DMS 273 treated with DMSO at 0.1 percent for 48 hours (cell line): ENCODE measurements around the gene CFAP52.
"Not testable (repeated sequence)": the region's sequence is repeated elsewhere in the genome, so short reads cannot be mapped to it uniquely, and the experiment has no call there.

ENCODE experiments used
- DNase-seq: peaks from one replicate; lab custom pipeline; 2025; lab: John Stamatoyannopoulos, UW

The CFAP52 gene

GRCh38 chr17:9571201-9571600 lies 5.2 kb upstream of the CFAP52 start:
- DNase-seq = no peak

- DNase-seq = peak; percentile 40
Observed at GRCh38 chr17:9575381-9576101, 901 bp upstream of the CFAP52 start, which contains the start of gene STX8. Gene STX8 (minus strand): TSS chr17:9575820. CDS start chr17:9575808, 12 bp downstream.

- DNase-seq = no peak
Observed at GRCh38 chr17:9577373-9577709, 899 bp downstream of the CFAP52 start.

DNA sequence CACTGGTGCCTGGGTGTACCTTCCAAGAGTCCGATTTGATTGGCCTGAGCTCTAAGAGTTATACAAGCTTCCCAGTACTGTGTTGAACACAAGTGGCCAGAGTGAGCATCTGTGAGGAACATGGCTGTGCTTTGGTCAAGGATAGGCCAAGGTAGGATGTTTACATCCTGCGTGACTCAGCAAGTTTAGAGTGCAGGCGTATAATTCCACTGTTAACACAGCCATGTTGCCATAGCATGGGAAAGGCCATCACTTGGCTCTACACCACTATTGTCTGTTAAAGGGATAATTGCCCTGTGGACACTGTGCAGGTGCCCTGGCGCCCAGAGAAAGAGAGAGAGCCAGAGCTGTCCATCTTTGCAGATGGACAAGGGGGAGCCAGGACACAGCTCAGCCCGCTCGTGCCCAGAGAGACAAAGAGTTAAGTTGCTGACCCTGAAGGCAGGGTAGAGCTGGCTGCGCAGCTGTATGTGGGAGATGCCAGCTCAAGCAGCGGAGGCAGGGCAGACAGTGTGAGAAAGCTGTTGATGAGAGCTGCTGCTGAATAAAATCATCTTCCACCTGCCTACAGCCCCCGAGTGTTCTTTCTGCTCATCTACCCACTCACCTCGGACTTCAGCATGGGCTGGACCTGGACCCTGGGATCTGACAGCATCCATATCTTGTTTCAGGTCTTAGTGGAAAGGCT lies 11.7 kb downstream of the CFAP52 start:
- DNase-seq = no peak

GRCh38 chr17:9594065-9594464 lies 17.6 kb downstream of the CFAP52 start:
- DNase-seq = no peak

DNA sequence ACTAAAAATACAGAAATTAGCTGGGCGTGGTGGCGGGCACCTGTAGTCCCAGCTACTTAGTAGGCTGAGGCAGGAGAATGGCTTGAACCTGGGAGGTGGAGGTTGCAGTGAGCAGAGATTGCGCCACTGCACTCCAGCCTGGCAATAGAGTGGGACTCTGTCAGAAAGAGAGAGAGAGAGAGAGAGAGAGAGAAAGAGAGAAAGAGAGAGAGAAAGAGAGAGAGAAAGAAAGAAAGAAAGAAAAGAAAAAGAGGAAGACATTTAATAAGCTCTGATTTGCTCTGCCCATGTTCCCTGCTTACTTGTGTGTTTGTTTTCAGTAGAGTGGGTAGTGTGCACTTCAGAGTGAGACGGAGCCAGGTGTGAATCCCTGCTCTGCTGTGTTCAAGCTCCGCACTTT lies 21.2 kb downstream of the CFAP52 start:
- not testable (repeated sequence) for DNase-seq

DNA sequence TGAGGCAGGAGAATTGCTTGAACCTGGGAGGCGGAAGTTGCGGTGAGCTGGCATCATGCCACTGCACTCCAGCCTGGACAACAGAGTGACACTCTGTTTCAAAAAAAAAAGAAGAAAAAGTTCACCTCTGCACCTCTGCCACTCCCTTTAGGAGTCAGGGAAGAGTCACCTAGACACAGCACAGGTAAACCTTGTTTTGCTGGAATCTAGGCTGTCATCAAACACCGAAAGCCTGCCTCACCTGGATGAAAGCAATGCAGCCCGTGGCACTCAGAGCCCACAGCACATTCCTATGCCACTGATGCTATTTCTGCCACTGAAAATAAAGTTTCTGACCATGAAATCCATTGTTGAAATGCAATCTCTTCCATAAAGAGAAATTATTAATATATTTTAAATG lies 22.2 kb downstream of the CFAP52 start:
- no peak for DNase-seq

GRCh38 chr17:9604583-9604982 lies 28.1 kb downstream of the CFAP52 start:
- DNase-seq = not testable (repeated sequence)

DNA sequence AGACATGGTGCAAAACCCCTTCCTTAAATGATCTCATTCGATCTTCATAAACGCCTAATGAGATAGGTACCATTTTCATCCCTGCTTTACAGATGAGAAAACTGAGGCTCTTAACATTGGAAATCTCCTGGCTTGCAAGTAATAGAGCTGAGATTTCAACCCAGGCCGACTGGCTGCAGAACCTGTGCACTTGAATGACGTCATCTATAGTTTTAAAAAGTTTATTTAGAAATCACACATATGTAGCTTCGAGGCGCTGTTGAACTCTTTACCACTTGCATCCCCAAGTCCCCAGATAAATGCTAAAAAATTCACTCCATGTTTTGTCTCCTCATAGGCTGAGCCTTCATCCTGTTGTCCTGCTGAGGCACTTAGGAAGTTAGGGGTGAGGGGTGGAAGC lies 30.0 kb downstream of the CFAP52 start:
- no peak for DNase-seq

GRCh38 chr17:9607058-9607457 lies 30.6 kb downstream of the CFAP52 start:
- DNase-seq = not testable (repeated sequence)

DNA sequence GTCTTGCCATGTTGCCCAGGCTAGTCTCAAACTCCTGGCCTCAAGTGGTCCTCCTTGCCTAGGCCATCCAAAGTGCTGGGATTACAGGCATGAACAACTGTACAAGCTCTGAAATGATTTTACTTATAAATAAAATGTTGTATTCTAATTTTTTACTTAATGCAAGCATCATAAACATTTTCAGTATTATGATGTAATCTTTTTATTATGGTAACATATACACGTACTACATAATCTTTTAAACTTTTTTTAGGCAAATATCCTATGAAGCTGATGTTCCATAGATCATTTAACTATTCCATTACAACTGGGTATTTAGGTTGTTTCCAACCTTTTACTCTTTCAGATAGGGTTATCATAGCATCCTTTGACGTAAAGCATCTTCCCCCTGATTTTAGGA lies 35.1 kb downstream of the CFAP52 start:
- DNase-seq = no peak

GRCh38 chr17:9612006-9612405 lies 35.6 kb downstream of the CFAP52 start:
- no peak for DNase-seq

DNA sequence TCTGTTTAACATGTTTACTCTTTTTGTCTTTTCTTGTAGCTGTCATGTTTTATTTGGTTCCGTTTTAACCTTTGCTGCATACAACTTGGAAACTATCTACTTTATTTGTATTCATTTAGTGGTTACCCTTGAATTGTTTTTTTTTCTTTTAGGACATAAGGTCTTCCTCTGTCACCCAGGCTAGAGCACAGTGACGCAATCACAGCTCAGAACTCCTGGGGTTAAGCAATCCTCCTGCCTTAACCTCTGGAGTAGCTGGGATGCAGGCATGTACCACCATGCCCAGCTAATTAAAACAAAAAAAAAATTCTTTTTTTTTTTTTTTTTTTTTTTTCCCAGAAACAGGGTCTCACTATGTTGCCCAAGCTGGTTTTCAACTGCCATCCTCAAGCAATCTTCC lies 39.0 kb downstream of the CFAP52 start:
- no peak for DNase-seq

- no peak for DNase-seq
Observed at GRCh38 chr17:9622961-9623360, 46.5 kb downstream of the CFAP52 start.

- no peak for DNase-seq
Observed at GRCh38 chr17:9628509-9628908, 52.1 kb downstream of the CFAP52 start.

DNA sequence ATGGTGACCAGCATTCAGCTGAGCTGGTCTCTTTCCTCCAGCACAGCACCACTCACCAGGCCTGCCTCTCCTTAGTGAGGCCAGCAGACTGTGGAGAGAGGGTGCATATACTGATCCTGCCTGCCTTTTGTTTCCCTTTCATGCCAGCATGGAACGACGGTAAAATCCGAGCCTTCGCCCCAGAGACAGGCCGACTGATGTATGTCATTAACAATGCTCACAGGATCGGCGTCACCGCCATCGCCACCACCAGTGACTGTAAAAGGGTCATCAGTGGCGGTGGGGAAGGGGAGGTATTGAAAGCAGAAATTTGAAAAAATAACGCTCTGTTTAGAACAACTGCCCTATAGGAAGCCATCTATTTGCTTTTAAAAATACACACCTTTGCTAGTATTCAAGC lies 56.3 kb downstream of the CFAP52 start:
- no peak for DNase-seq

GRCh38 chr17:9635340-9635739 lies 58.9 kb downstream of the CFAP52 start:
- no peak for DNase-seq

DNA sequence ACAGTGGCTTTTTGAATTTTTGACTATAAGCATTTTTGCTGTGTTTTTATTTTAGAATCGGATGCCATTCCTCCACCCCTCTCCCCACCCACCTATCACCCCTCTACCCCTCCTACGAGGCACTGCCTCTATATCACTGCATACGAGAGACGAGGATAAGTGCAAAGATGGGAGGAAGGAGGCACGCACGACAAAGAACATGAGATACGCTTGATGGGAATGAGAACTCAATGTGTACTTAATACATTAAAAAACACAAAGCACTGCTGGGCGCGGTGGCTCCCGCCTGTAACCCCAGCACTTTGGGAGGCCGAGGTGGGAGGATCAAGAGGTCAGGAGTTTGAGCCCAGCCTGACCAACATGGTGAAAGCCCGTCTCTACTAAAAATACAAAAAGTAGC lies 60.1 kb downstream of the CFAP52 start:
- no peak for DNase-seq

DNA sequence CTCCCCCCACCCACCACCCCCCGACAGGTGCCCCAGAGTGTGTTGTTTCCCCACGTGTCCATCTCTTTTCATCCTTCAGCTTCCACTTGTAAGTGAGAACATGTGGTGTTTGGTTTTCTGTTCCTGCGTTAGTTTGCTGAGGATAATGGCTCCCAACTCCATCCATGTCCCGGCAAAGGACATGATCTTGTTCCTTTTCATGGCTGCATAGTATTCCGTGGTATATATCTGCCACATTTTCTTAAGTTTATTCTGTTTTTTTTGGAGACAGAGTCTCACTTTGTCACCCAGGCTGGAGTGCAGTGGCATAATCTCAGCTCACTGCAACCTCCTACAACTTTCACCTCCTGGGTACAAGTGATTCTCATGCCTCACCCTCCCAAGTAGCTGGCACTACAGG lies 63.9 kb downstream of the CFAP52 start:
- DNase-seq = not testable (repeated sequence)

GRCh38 chr17:9643611-9644010 lies 67.2 kb downstream of the CFAP52 start:
- no peak for DNase-seq

DNA sequence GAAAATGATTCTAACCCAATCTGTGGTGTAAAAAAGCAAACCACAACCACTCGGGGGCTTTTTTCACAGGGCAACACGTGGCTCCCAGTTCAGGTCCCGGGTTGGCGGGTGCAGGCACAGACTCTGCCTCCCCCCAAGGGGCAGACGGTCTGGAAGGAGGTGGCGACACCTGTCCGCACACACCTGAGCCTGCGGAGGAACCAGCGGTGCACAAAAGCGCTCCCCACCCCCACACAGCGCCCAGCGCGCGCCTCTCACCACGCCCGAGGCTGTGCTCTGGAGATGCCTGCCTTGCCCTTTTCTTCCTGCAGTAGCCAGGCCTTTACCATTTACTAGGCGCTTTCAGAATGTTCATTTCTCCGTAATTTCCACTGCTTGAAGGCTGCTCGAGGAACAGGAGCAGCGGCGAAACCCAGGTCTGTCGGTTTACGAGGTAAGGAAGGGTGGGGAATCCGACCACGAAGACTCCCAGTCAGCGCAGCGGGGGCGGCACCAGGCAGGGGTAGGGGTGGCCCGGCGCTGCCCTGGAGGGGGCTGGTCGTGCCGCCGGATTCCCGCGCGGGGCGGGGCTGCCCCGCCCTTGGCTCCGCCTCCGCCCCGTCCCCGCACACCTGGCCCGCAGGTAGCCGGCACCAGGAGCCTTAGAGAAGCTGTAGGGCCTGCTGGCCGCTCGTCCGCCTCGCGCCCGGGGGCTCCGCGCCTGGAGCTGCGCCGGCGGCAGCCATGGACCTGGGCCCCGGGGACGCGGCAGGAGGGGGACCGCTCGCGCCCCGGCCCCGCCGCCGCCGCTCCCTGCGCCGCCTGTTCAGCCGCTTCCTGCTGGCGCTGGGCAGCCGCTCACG lies 68.7 kb downstream of the CFAP52 start, which contains the start of gene USP43:
Gene USP43, plus strand, starts transcription at position 608 of the 842 bp plus-strand sequence. Its CDS starts 116 bp downstream, at position 724.
- no peak for DNase-seq

GRCh38 chr17:9645851-9646545 lies 69.6 kb downstream of the CFAP52 start:
- DNase-seq = no peak
